Lower leg skin (tissue), 3 donors: Measurements from ENCODE around the gene PTCRA.

Experiments
- CTCF ChIP-seq, 3 donors: fragments of 450-650 bp; IDR thresholded peaks; one replicate each; pipeline ENCODE4 v1.5.1; 2016; ENCODE audit warnings: antibody characterized with exemption in 3 of 3, mild to moderate bottlenecking in 3 of 3, moderate library complexity in 2 of 3
- POLR2A ChIP-seq, 2 donors: fragments of 450-650 bp; IDR thresholded peaks; one replicate each; pipeline ENCODE4 v1.6.1; 2016 to 2017; ENCODE audit warnings: antibody characterized with exemption in 2 of 2, mild to moderate bottlenecking in 1 of 2, moderate library complexity in 1 of 2

GRCh38 chr6:42925248-42925857, 9.5 kb downstream of the PTCRA start:
- no peak for TF ChIP-seq CTCF (IDR thresholded peaks at IDR 0.05)
- TF ChIP-seq POLR2A (IDR thresholded peaks at IDR 0.05): no peak
